Spleen (tissue), 7 donors: ENCODE data around the gene AWAT2.

Experiments used
- CTCF ChIP-seq, 11 experiments: fragments of 200-600 bp in 7 of 11; fragments of 450-650 bp in 4 of 11; sonication (generic) in 4 of 11; IDR thresholded peaks in 8 of 11; conservative IDR thresholded peaks in 3 of 11; 1 replicate in 7 of 11; 2 replicates in 4 of 11; pipeline versions ENCODE4 v1.4.0 to v1.8.0; 2016 to 2021; ENCODE audit warnings: antibody characterized with exemption in 11 of 11, inconsistent platforms in 4 of 11, mild to moderate bottlenecking in 1 of 11
- POLR2A ChIP-seq, 3 donors: fragments of 450-650 bp; IDR thresholded peaks; one replicate each; pipeline ENCODE4 v1.5.1; 2017; ENCODE audit warnings: antibody characterized with exemption in 3 of 3, mild to moderate bottlenecking in 1 of 3
- POLR2AphosphoS5 ChIP-seq, 3 donors: sonication (generic); formaldehyde crosslinking; IDR thresholded peaks; one replicate each; pipeline ENCODE4 v1.5.1; 2017; ENCODE audit warnings: antibody characterized with exemption in 3 of 3
- donor health status: DM: no; HTN: no; CAD: no; lungs with moderate emphysema.
- donor health status: DM: no; HTN: no; CAD: no.
- donor health status: DM: no; HTN: no; CAD: no.

- TF ChIP-seq CTCF (IDR thresholded peaks at IDR 0.05 in 8 of 11, conservative IDR thresholded peaks at IDR 0.05 in 3 of 11) (no peak), POLR2A (IDR thresholded peaks at IDR 0.05) (no peak), POLR2AphosphoS5 (IDR thresholded peaks at IDR 0.05) (no peak)
Observed at GRCh38 chrX:70079297-70079696, 29.6 kb upstream of the AWAT2 start.
